DOHH2 (cell line): Measurements from ENCODE around the gene DAP3.
"Not testable (repeated sequence)": the region's sequence is repeated elsewhere in the genome, so short reads cannot be mapped to it uniquely, and the experiment has no call there.

Source experiments
- H3F3A ChIP-seq: fragments of 200-600 bp; sonication (generic), shearing (Covaris generic); 2 replicates; pipeline ENCODE4 v1.6.0; 2016; ENCODE audit warnings: antibody characterized with exemption, mild to moderate bottlenecking; ENCODE audit not compliant: control insufficient read depth, insufficient read depth
- H3K27ac ChIP-seq: fragments of 200-600 bp; sonication (generic); 2 replicates; pipeline ENCODE4 v1.5.1; 2014; ENCODE audit warnings: low read depth, mild to moderate bottlenecking, low read length, moderate library complexity
- H3K27me3 ChIP-seq: fragments of 200-600 bp; sonication (generic); 2 replicates; pipeline ENCODE4 v1.6.1; 2014; ENCODE audit warnings: mild to moderate bottlenecking, low read length, mixed read lengths; ENCODE audit not compliant: control insufficient read depth
- H3K36me3 ChIP-seq: fragments of 200-600 bp; sonication (generic); 2 replicates; pipeline ENCODE4 v1.6.1; 2014; ENCODE audit warnings: mild to moderate bottlenecking, low read length, moderate library complexity, mixed read lengths; ENCODE audit not compliant: control insufficient read depth
- H3K4me1 ChIP-seq: fragments of 200-600 bp; sonication (generic); 2 replicates; pipeline ENCODE4 v1.6.1; 2014; ENCODE audit warnings: mild to moderate bottlenecking, low read length, mixed read lengths; ENCODE audit not compliant: control insufficient read depth
- H3K4me2 ChIP-seq: fragments of 200-600 bp; sonication (generic); 2 replicates; pipeline ENCODE4 v1.6.0; 2014; ENCODE audit warnings: mild to moderate bottlenecking, low read length, moderate library complexity
- H3K4me3 ChIP-seq: fragments of 200-600 bp; sonication (generic); 2 replicates; pipeline ENCODE4 v1.5.1; 2014; ENCODE audit warnings: mild to moderate bottlenecking, low read length, mixed read lengths
- H3K79me2 ChIP-seq: fragments of 200-600 bp; sonication (generic); 2 replicates; pipeline ENCODE4 v1.6.1; 2014; ENCODE audit warnings: mild to moderate bottlenecking, low read length, mixed read lengths; ENCODE audit not compliant: control insufficient read depth
- H3K9me2 ChIP-seq: fragments of 200-600 bp; sonication (generic); replicated peaks from 2 replicates; pipeline ENCODE4 v1.6.1; 2014; ENCODE audit warnings: mild to moderate bottlenecking, low read length, mixed read lengths; ENCODE audit not compliant: control insufficient read depth
- H3K9me3 ChIP-seq: fragments of 200-600 bp; sonication (generic); 2 replicates; pipeline ENCODE4 v1.6.1; 2014; ENCODE audit warnings: antibody characterized with exemption, low read length, mixed read lengths; ENCODE audit not compliant: control insufficient read depth, insufficient read depth
- H4K20me1 ChIP-seq: fragments of 200-600 bp; sonication (generic); 2 replicates; pipeline ENCODE4 v1.6.0; 2014; ENCODE audit warnings: low read depth, mild to moderate bottlenecking, antibody characterized with exemption, low read length, moderate library complexity; ENCODE audit not compliant: control insufficient read depth, insufficient read depth
- EZH2phosphoT487 ChIP-seq: fragments of 200-600 bp; sonication (generic); IDR thresholded peaks from 2 replicates; pipeline ENCODE4 v1.6.1; 2017; ENCODE audit warnings: borderline replicate concordance, mild to moderate bottlenecking, antibody characterized with exemption, low read length, moderate library complexity, mixed read lengths
- TF ChIP-seq, protein P1 (sequence below): fragments of 200-600 bp; sonication (generic); IDR thresholded peaks from one replicate; pipeline ENCODE4 v1.5.1; 2014; ENCODE audit warnings: antibody characterized with exemption, mild to moderate bottlenecking, low read depth, low read length; ENCODE audit not compliant: poor library complexity, severe bottlenecking

The DAP3 gene

GRCh38 chr1:155697046-155697445 lies 8.2 kb downstream of the DAP3 start:
- peaks cover 4% of the 10 kb centered on the region; the same call in 1 of the 2 replicates for H3K9me3 ChIP-seq
- H3K79me2 ChIP-seq, result peaks cover 84% of the 10 kb centered on the region
- TF ChIP-seq, protein P1, sequence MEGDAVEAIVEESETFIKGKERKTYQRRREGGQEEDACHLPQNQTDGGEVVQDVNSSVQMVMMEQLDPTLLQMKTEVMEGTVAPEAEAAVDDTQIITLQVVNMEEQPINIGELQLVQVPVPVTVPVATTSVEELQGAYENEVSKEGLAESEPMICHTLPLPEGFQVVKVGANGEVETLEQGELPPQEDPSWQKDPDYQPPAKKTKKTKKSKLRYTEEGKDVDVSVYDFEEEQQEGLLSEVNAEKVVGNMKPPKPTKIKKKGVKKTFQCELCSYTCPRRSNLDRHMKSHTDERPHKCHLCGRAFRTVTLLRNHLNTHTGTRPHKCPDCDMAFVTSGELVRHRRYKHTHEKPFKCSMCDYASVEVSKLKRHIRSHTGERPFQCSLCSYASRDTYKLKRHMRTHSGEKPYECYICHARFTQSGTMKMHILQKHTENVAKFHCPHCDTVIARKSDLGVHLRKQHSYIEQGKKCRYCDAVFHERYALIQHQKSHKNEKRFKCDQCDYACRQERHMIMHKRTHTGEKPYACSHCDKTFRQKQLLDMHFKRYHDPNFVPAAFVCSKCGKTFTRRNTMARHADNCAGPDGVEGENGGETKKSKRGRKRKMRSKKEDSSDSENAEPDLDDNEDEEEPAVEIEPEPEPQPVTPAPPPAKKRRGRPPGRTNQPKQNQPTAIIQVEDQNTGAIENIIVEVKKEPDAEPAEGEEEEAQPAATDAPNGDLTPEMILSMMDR, result no peak
- TF ChIP-seq EZH2phosphoT487, result no peak
- no peak overlapping the region for H3K4me2 ChIP-seq
- no peaks in the 10 kb centered on the region for H3F3A ChIP-seq
- no peak overlapping the region for H3K4me3 ChIP-seq
- peaks cover 46% of the 10 kb centered on the region for H3K36me3 ChIP-seq
- no peak overlapping the region for H3K27ac ChIP-seq
- 0 out of 2 replicates have a peak, but pooled peaks cover 2% of the 10 kb centered on the region for H3K4me1 ChIP-seq
- H3K27me3 ChIP-seq, result no peaks in the 10 kb centered on the region
- H3K9me2 ChIP-seq, result no peaks in the 10 kb centered on the region
- 0 out of 2 replicates have a peak, but pooled peaks cover 12% of the 10 kb centered on the region for H4K20me1 ChIP-seq

DNA sequence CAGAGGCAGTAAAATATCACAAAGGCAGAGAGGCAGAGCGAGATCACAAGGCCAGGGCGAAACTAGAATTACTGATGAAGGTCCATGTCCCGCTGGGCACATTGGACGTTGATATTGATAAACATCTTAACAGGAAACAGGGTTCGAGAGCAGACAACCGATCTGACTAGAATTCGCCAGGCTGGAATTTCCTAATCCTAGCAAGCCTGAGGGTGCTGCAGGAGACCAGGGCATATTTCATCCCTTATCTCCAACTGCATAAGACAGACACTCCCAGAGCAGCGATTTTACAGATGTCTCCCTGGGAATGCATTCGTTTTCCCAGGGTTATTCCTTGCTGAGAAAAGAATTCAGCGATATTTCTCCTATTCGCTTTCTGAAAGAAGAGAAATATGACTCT lies 8.7 kb downstream of the DAP3 start:
- not testable (repeated sequence) for H3K9me3 ChIP-seq, H3K27me3 ChIP-seq, H3K4me1 ChIP-seq, H3K4me2 ChIP-seq, H3K27ac ChIP-seq, H3K9me2 ChIP-seq, H3F3A ChIP-seq, H3K4me3 ChIP-seq
- H3K79me2 ChIP-seq, result peaks cover 84% of the 10 kb centered on the region
- H3K36me3 ChIP-seq, result peaks cover 41% of the 10 kb centered on the region
- 0 out of 2 replicates have a peak, but pooled peaks cover 12% of the 10 kb centered on the region for H4K20me1 ChIP-seq

DNA sequence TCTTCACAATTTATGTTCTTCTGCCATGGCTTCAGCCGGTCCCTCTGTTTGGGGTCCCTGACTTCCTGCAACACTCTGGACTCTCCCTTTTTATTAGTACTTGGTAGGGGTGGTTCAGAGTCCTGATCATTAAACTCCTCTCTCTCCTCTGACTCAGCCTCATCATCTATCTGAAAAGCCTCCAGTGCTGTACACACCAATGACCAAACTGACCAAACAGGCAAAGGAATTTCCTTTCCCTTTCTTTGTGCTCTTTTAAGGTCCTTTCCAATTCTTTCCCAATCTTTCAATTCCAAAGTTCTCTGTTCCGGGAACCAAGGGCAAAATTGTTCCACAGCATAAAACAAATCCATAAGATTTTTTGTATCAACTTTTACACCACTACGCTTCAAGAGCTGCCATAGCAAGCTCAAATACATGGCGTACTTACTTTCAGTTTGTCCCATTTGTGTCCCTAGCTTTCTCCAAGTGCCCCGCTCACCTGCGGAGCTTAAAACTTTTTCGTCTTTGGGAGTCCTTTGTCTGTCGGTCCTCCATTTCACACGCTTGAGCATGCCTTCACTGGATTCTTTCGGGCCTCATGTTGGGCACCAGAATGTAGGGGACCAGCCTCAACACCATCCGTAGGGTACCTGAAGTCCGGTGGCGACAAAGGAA lies 9.6 kb downstream of the DAP3 start:
- TF ChIP-seq EZH2phosphoT487, result no peak
- TF ChIP-seq, protein P1, result no peak
- Histone ChIP-seq H3K4me3 (no peak overlapping the region), H4K20me1 (0 out of 2 replicates have a peak, but pooled peaks cover 12% of the 10 kb centered on the region), H3K36me3 (peaks cover 32% of the 10 kb centered on the region), H3K9me3 (no peaks in the 10 kb centered on the region), H3K4me2 (no peak overlapping the region), H3F3A (no peaks in the 10 kb centered on the region), H3K4me1 (0 out of 2 replicates have a peak, but pooled peaks cover 2% of the 10 kb centered on the region), H3K9me2 (no peaks in the 10 kb centered on the region), H3K79me2 (peaks cover 84% of the 10 kb centered on the region), H3K27me3 (no peaks in the 10 kb centered on the region), H3K27ac (no peak overlapping the region)

- H3K9me2 ChIP-seq, H3K9me3 ChIP-seq, H4K20me1 ChIP-seq, H3K4me3 ChIP-seq, H3F3A ChIP-seq, H3K27me3 ChIP-seq, H3K27ac ChIP-seq, H3K4me2 ChIP-seq, H3K4me1 ChIP-seq: not testable (repeated sequence)
- Histone ChIP-seq H3K36me3 (peaks cover 29% of the 10 kb centered on the region), H3K79me2 (peaks cover 84% of the 10 kb centered on the region)
Observed at GRCh38 chr1:155699062-155699461, 10.2 kb downstream of the DAP3 start.

- H3F3A ChIP-seq, H3K9me2 ChIP-seq, H3K9me3 ChIP-seq, H3K27ac ChIP-seq, H3K27me3 ChIP-seq, H3K36me3 ChIP-seq, H3K4me3 ChIP-seq, H4K20me1 ChIP-seq, H3K4me1 ChIP-seq, H3K4me2 ChIP-seq: not testable (repeated sequence)
- H3K79me2 ChIP-seq, result peaks cover 83% of the 10 kb centered on the region
Observed at GRCh38 chr1:155701675-155702074, 12.8 kb downstream of the DAP3 start.
